NCI-H1417 (cell line): ENCODE measurements around the gene ZNF189.

Experiments
- DNase-seq, 3 experiments: peaks; one replicate each; lab custom pipeline; 2025; lab: John Stamatoyannopoulos, UW

ZNF189 gene

GRCh38 chr9:101450931-101451330 lies 52.3 kb downstream of the ZNF189 start:
- no peak for DNase-seq

GRCh38 chr9:101451498-101451897 lies 52.8 kb downstream of the ZNF189 start:
- DNase-seq = no peak

- no peak for DNase-seq
Observed at GRCh38 chr9:101453776-101454570, 55.3 kb downstream of the ZNF189 start.

GRCh38 chr9:101455656-101456240 lies 57.1 kb downstream of the ZNF189 start:
- no peak for DNase-seq

GRCh38 chr9:101457003-101457402 lies 58.4 kb downstream of the ZNF189 start:
- DNase-seq = peak in 1 of 3 experiments; percentile 24

GRCh38 chr9:101458963-101459631 lies 60.4 kb downstream of the ZNF189 start:
- peak; percentile 43 to 88 (median 55) for DNase-seq
